ENCODE results near the gene TBX19. TPM values are rescaled to one million over a fixed set of nuclear protein-coding genes. Genes with fewer than 3 reads are reported as not detected.

Gene TBX19
- total RNA-seq, 1 experiment from 2014 or later, result 1.2 TPM

DNA sequence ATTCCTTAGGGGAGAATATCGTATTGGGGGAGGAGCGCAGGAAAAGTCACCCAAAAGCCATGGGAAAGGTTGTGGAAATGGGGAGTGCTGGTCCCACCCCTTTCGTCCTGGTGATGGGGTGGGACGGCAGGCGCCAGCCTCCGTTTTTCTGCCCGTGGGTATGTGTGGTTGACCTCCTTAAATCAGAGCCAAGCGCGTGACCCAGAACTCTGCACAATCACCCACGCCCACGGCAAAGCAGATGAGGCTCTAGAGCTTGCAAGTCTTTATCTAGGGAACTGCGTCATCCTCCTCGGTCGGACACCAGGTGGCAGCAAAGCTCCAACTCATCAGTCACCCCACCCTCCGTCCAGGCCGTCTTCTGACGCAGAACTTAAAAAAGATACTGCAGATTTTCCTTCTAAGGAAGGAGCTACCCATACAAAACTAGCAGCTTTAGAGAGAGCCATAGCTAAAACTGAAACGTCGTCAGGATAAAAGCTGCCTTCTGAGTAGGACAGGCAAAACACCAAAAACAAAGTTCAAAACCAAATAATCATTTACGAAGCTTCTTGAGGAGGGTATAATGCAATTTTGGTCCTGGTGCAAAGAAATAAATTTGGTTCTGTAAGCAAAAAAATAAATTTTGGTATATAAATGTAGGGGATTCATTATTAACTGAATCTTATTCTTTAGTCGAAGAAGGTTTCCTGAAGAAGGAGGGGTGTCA, 62.0 kb downstream of the TBX19 start:
- Mint-ChIP-seq H3K4me1 (peaks cover 6% of the 10 kb centered on the region), H3K36me3 (no peaks in the 10 kb centered on the region), H3K4me3 (peak overlapping the region; percentile 63), H3K27ac (no peak overlapping the region), H3K27me3 (ENCODE audit: low read depth) (no peaks in the 10 kb centered on the region), H3K9me3 (peaks cover 7% of the 10 kb centered on the region)
- peak; percentile 84 for DNase-seq (ENCODE audit: low spot score)
- ATAC-seq, result peak; percentile 99
- TF ChIP-seq ZBTB21 (CRISPR knock-in tag; IDR thresholded peaks at IDR 0.05; ENCODE audit: borderline replicate concordance), result no peak
- TF ChIP-seq, protein P1, sequence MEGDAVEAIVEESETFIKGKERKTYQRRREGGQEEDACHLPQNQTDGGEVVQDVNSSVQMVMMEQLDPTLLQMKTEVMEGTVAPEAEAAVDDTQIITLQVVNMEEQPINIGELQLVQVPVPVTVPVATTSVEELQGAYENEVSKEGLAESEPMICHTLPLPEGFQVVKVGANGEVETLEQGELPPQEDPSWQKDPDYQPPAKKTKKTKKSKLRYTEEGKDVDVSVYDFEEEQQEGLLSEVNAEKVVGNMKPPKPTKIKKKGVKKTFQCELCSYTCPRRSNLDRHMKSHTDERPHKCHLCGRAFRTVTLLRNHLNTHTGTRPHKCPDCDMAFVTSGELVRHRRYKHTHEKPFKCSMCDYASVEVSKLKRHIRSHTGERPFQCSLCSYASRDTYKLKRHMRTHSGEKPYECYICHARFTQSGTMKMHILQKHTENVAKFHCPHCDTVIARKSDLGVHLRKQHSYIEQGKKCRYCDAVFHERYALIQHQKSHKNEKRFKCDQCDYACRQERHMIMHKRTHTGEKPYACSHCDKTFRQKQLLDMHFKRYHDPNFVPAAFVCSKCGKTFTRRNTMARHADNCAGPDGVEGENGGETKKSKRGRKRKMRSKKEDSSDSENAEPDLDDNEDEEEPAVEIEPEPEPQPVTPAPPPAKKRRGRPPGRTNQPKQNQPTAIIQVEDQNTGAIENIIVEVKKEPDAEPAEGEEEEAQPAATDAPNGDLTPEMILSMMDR (IDR thresholded peaks at IDR 0.05), result peak; percentile 81
- ChIA-PET POLR2A (interaction anchor here (0.9 kb wide), 1 partner anchor 99 kb away, joined by 3 read pairs; no protein-coding TSS in a partner anchor), CTCF (interaction anchor here (0.6 to 4.4 kb wide), 64 partner anchors 8 to 1005 kb away, joined by 3 to 64 read pairs (median 5); partner anchors contain the start of genes SFT2D2 and TIPRL)

DNA sequence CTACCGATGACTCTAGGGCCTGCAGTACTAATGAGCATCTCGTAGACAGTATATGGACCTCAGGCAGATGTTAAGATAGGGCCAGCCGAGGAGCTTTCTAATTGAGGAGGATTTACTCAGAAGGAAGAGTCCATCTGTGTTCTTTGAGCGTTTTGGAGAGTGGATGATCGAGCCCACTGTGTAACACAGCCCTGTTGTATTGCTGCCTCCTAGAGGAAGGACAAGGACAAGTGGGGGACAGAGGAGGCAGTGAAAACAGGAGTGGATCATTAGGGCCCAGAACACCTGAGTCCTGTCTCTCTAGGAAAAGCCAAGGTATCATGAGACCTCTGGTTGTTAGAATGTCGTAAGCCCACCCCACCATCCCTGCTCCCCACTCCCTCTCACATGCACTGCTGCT, 62.9 kb downstream of the TBX19 start:
- POLR2A ChIA-PET, result interaction anchor here (0.9 kb wide), 1 partner anchor 98 kb away, joined by 3 read pairs; no protein-coding TSS in a partner anchor
- H3K4me1 Mint-ChIP-seq, result peaks cover 6% of the 10 kb centered on the region
- no peak overlapping the region for H3K27ac Mint-ChIP-seq
- no peaks in the 10 kb centered on the region for H3K27me3 Mint-ChIP-seq (ENCODE audit: low read depth)
- CTCF ChIA-PET, result interaction anchor here (0.7 to 4.4 kb wide), 36 partner anchors 9 to 1005 kb away, joined by 3 to 64 read pairs (median 5); partner anchors contain the start of genes SFT2D2 and TIPRL
- peak; percentile 37; the same call in 1 of the 2 replicates for ATAC-seq
- H3K36me3 Mint-ChIP-seq, result no peaks in the 10 kb centered on the region
- no peak for DNase-seq (ENCODE audit: low spot score)
- peaks cover 9% of the 10 kb centered on the region for H3K9me3 Mint-ChIP-seq
- no peak overlapping the region for H3K4me3 Mint-ChIP-seq
- TF ChIP-seq MXD4 (CRISPR knock-in tag; IDR thresholded peaks at IDR 0.05; ENCODE audit: borderline replicate concordance) (no peak), GTF2I (CRISPR knock-in tag; conservative IDR thresholded peaks at IDR 0.05) (no peak), NFATC4 (CRISPR knock-in tag; IDR thresholded peaks at IDR 0.05) (no peak), SP1 (CRISPR knock-in tag; conservative IDR thresholded peaks at IDR 0.05) (no peak), JUN (CRISPR knock-in tag; IDR thresholded peaks at IDR 0.05) (no peak), PRRX2 (CRISPR knock-in tag; IDR thresholded peaks at IDR 0.05) (no peak), ZBTB21 (CRISPR knock-in tag; IDR thresholded peaks at IDR 0.05; ENCODE audit: borderline replicate concordance) (no peak)
- TF ChIP-seq, protein P2, sequence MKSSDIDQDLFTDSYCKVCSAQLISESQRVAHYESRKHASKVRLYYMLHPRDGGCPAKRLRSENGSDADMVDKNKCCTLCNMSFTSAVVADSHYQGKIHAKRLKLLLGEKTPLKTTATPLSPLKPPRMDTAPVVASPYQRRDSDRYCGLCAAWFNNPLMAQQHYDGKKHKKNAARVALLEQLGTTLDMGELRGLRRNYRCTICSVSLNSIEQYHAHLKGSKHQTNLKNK (CRISPR knock-in tag; IDR thresholded peaks at IDR 0.05), result no peak
- TF ChIP-seq, protein P3, sequence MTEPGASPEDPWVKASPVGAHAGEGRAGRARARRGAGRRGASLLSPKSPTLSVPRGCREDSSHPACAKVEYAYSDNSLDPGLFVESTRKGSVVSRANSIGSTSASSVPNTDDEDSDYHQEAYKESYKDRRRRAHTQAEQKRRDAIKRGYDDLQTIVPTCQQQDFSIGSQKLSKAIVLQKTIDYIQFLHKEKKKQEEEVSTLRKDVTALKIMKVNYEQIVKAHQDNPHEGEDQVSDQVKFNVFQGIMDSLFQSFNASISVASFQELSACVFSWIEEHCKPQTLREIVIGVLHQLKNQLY (CRISPR knock-in tag; IDR thresholded peaks at IDR 0.05), result no peak
- TF ChIP-seq, protein P4, sequence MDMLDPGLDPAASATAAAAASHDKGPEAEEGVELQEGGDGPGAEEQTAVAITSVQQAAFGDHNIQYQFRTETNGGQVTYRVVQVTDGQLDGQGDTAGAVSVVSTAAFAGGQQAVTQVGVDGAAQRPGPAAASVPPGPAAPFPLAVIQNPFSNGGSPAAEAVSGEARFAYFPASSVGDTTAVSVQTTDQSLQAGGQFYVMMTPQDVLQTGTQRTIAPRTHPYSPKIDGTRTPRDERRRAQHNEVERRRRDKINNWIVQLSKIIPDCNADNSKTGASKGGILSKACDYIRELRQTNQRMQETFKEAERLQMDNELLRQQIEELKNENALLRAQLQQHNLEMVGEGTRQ (CRISPR knock-in tag; IDR thresholded peaks at IDR 0.05), result no peak
- TF ChIP-seq, protein P5, sequence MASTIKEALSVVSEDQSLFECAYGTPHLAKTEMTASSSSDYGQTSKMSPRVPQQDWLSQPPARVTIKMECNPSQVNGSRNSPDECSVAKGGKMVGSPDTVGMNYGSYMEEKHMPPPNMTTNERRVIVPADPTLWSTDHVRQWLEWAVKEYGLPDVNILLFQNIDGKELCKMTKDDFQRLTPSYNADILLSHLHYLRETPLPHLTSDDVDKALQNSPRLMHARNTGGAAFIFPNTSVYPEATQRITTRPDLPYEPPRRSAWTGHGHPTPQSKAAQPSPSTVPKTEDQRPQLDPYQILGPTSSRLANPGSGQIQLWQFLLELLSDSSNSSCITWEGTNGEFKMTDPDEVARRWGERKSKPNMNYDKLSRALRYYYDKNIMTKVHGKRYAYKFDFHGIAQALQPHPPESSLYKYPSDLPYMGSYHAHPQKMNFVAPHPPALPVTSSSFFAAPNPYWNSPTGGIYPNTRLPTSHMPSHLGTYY (CRISPR knock-in tag; IDR thresholded peaks at IDR 0.05), result no peak
- TF ChIP-seq, protein P6, sequence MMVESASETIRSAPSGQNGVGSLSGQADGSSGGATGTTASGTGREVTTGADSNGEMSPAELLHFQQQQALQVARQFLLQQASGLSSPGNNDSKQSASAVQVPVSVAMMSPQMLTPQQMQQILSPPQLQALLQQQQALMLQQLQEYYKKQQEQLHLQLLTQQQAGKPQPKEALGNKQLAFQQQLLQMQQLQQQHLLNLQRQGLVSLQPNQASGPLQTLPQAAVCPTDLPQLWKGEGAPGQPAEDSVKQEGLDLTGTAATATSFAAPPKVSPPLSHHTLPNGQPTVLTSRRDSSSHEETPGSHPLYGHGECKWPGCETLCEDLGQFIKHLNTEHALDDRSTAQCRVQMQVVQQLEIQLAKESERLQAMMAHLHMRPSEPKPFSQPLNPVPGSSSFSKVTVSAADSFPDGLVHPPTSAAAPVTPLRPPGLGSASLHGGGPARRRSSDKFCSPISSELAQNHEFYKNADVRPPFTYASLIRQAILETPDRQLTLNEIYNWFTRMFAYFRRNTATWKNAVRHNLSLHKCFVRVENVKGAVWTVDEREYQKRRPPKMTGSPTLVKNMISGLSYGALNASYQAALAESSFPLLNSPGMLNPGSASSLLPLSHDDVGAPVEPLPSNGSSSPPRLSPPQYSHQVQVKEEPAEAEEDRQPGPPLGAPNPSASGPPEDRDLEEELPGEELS (CRISPR knock-in tag; IDR thresholded peaks at IDR 0.05), result no peak
- TF ChIP-seq, protein P7, sequence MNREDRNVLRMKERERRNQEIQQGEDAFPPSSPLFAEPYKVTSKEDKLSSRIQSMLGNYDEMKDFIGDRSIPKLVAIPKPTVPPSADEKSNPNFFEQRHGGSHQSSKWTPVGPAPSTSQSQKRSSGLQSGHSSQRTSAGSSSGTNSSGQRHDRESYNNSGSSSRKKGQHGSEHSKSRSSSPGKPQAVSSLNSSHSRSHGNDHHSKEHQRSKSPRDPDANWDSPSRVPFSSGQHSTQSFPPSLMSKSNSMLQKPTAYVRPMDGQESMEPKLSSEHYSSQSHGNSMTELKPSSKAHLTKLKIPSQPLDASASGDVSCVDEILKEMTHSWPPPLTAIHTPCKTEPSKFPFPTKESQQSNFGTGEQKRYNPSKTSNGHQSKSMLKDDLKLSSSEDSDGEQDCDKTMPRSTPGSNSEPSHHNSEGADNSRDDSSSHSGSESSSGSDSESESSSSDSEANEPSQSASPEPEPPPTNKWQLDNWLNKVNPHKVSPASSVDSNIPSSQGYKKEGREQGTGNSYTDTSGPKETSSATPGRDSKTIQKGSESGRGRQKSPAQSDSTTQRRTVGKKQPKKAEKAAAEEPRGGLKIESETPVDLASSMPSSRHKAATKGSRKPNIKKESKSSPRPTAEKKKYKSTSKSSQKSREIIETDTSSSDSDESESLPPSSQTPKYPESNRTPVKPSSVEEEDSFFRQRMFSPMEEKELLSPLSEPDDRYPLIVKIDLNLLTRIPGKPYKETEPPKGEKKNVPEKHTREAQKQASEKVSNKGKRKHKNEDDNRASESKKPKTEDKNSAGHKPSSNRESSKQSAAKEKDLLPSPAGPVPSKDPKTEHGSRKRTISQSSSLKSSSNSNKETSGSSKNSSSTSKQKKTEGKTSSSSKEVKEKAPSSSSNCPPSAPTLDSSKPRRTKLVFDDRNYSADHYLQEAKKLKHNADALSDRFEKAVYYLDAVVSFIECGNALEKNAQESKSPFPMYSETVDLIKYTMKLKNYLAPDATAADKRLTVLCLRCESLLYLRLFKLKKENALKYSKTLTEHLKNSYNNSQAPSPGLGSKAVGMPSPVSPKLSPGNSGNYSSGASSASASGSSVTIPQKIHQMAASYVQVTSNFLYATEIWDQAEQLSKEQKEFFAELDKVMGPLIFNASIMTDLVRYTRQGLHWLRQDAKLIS (CRISPR knock-in tag; IDR thresholded peaks at IDR 0.05; ENCODE audit: borderline replicate concordance), result no peak
- TF ChIP-seq, protein P8, sequence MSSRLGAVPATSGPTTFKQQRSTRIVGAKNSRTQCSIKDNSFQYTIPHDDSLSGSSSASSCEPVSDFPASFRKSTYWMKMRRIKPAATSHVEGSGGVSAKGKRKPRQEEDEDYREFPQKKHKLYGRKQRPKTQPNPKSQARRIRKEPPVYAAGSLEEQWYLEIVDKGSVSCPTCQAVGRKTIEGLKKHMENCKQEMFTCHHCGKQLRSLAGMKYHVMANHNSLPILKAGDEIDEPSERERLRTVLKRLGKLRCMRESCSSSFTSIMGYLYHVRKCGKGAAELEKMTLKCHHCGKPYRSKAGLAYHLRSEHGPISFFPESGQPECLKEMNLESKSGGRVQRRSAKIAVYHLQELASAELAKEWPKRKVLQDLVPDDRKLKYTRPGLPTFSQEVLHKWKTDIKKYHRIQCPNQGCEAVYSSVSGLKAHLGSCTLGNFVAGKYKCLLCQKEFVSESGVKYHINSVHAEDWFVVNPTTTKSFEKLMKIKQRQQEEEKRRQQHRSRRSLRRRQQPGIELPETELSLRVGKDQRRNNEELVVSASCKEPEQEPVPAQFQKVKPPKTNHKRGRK (CRISPR knock-in tag; IDR thresholded peaks at IDR 0.05; ENCODE audit: borderline replicate concordance), result no peak
- TF ChIP-seq, protein P1 (IDR thresholded peaks at IDR 0.05), result no peak
- TF ChIP-seq, protein P9, sequence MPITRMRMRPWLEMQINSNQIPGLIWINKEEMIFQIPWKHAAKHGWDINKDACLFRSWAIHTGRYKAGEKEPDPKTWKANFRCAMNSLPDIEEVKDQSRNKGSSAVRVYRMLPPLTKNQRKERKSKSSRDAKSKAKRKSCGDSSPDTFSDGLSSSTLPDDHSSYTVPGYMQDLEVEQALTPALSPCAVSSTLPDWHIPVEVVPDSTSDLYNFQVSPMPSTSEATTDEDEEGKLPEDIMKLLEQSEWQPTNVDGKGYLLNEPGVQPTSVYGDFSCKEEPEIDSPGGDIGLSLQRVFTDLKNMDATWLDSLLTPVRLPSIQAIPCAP (CRISPR knock-in tag; IDR thresholded peaks at IDR 0.05), result no peak
